Activated gamma-delta T cell treated with Interleukin-2 at 50 U/mL for 16 hours (primary cell): ENCODE results near the gene COL5A3.
A peak's percentile ranks its signal among the peaks of the same experiment; 100 is the strongest.

Experiments
- DNase-seq: peaks from one replicate; pipeline ENCODE4 v3.0.0-alpha.2; 2020

The COL5A3 gene

GRCh38 chr19:10010939-10011338 is 635 bp upstream of the COL5A3 start:
- no peak for DNase-seq

DNA sequence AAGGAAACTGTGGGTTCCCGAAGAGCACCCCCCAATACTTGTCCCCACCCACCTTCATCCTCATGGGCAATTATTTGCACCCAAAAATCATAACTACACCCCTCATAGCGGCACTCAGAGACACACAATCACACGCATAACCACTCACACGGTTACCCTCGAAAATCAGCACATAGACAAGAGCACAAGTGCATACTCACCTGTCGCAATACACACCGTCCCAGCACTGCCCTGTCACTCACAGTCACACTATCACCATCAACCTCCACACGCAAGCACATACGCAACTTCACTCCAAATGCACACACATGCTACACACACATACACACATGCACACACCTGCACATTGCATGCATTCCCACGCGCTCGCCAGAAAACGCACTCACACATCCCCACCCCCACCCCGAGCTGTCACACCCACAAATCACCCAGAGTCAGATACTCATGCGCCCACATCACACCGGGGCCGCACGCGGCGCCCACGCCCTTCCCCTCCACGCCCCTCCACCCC is 535 bp downstream of the COL5A3 start:
- no peak for DNase-seq

DNA sequence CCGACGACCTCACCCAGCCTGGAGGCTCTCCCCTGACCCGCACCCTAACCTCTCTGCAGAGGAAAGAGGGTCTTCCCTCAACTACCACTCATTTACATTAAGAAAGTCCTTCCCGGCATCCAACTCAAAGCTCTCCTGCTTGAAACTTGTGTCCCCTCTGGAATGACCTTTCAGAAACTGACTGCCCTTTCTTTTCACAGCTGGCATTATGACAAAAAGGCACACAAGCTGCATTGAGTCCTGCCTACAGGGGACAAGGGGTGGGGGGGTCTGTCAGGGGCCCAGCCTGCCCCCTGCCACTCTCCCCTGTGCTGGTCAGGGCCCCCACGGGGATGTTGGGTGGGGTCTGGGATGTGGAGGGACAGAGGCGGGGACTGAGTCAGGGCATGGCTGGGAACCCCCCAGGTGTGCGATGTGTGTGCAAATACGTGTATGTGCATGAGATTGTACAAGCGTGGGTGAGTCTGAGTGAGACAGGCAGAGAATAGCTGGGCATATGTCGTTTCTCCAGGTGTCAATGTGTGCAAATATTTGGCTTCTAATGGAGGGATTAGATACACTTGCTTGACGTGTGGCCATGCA is 2.0 kb downstream of the COL5A3 start:
- no peak for DNase-seq

GRCh38 chr19:10007371-10008183 is 2.7 kb downstream of the COL5A3 start:
- no peak for DNase-seq

GRCh38 chr19:10006752-10007323 is 3.5 kb downstream of the COL5A3 start:
- DNase-seq, result no peak

DNA sequence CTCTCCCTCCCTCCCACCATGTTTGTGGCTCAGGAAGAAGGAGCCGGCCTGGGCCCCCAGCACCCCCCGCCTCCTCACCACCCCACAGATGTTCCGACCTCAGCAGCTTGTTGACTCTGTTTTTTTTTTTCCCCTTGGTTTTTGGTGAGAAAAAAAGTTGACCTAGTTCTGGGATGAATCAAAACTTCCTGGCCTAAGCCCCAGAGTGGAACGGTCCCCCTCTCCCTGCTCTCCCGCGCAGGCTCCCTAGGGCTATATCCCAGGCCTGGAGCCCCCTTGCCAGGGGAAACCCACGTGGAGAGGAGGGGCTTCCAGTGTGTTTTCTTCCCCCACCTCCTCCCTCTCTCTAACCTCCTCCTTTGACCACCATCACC is 4.0 kb downstream of the COL5A3 start:
- DNase-seq, result no peak

DNA sequence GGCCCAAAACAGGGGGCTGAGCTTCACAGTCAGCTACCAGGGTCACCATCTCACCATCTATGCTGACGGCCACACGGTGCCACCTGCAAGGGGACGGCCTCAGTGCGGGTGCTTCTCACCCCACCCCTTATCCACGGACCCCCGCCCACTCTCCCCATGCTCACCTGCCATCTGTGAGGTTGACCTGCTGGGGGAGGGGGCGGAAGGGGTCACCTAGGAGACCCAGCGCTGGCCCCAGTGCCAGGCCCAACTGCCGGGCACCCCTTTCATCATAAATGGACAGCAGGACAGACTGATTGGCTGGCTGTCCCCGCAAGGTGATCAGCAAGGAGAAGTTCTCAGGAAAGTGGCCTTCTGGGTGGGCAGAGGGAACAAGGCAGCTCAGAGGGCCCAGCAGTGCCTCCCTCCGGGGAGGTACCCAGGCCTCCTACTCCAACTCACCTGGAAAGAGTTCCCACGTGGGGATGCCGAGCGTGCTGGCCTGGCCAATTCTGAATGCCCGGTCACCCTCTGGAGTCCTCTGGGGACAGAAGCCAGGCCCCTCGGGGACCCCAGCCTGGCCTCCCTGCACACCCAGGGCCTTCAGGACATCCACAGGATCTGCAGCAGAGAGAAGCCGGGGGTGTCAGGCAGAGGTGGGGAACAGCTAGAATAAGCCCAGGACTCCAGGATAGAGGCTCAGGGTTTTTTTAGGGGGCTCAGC is 4.5 kb downstream of the COL5A3 start:
- DNase-seq, result no peak

GRCh38 chr19:10004617-10005016 is 5.7 kb downstream of the COL5A3 start:
- no peak for DNase-seq

DNA sequence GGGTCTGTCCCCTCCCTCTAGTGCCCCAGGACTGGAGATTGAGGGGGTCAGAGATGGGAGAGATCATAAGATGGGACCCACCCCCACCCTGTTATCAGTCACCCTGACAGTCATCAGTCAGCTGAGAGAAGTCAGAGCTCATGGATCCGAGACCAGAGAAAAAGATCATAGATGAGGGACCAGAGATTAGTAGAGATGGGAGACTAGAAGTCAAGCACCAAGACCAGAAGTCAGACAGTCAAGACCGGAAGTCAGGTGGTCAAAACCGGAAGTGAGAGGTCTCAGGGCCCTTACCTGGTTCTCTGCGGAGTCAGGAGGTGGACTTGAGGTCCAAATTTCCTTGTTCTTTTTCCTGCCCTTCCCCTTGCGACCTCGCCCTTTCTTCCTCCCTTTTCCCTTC is 7.0 kb downstream of the COL5A3 start:
- DNase-seq, result no peak

DNA sequence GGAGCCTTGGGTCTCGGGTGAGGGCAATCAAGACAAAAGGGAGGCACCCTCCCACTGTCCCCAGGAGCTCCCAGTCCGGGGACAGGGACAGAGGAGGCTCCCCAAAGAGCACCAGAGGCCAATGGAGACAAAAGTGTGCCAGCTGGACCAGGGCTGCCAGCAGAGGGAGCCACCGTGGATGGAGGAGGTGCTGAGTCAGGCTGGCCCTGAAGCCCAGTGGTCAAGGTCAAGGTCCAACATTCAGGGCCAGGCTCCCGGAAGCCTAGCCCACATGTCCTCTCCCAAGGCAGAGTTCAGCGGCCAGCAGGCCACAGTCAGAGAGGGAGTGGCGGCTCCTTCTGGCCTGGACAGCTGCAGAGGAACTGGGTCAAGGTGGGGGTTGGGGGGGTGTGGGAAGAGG is 8.4 kb downstream of the COL5A3 start:
- no peak for DNase-seq

- DNase-seq, result peak; percentile 57
Observed at GRCh38 chr19:10000171-10000826, 10.0 kb downstream of the COL5A3 start.

GRCh38 chr19:9996541-9996940 is 13.8 kb downstream of the COL5A3 start:
- no peak for DNase-seq

- no peak for DNase-seq
Observed at GRCh38 chr19:9995999-9996398, 14.3 kb downstream of the COL5A3 start.

DNA sequence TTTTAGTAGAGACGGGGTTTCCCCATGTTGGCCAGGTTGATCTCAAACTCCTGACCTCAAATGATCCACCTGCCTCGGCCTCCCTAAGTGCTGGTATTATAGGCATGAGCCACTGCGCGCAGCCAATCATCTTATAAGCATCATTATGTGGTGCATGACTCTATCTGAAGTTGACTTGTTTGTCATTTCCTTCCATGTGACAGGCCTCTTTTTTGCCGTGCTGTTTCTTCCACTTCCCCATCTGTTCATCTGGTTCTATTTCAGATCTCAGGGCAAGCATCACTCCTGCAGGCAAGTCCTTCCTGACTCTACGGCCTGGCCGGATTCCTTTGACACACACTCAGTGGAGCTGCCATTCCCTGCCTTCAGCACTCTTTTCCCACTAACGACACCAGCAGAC is 15.2 kb downstream of the COL5A3 start:
- DNase-seq, result no peak

- no peak for DNase-seq
Observed at GRCh38 chr19:9991425-9992191, 18.7 kb downstream of the COL5A3 start.

- no peak for DNase-seq
Observed at GRCh38 chr19:9989504-9989903, 20.8 kb downstream of the COL5A3 start.

DNA sequence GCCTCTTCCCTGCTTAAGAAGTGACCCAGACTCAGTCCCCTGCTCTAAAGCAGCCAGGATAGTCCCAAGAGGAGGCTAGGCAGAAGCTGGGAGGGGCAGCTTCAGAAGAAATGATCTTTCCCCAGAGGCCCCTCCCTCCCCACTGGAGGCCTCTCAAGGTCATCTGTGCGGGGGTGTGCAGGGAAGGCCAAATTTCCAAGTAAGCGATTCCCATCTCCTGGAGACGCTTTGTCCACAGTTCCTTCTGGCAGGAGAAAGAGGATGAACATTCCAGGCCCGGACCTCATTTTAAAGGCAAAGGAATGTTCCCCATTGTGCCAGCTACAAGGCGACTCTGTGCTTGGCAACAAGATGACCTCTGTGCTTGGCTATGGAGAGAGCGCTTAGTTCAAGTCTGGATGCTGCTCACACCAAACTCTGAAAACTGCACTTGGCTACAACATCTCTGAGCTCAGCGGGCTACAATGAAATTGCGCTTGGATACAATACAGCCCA is 23.5 kb downstream of the COL5A3 start:
- no peak for DNase-seq

GRCh38 chr19:9981406-9982260 is 28.7 kb downstream of the COL5A3 start:
- DNase-seq, result no peak

DNA sequence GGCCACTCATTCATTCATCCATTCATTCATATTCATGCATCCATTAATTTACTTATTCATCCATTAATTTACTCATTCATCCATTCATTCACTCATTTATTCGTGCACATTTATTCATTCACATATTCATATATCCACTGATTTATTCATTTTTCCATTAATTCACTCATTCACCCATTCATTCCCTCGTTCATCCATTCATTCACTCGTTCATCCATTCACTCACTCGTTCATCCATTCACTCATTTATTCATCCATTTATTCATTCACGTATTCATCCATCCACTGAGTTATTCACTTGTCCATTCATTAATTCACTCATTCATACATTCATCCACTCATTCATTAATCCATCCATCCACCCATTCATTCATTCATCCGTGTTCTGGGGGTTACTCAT is 38.2 kb downstream of the COL5A3 start:
- no peak for DNase-seq

DNA sequence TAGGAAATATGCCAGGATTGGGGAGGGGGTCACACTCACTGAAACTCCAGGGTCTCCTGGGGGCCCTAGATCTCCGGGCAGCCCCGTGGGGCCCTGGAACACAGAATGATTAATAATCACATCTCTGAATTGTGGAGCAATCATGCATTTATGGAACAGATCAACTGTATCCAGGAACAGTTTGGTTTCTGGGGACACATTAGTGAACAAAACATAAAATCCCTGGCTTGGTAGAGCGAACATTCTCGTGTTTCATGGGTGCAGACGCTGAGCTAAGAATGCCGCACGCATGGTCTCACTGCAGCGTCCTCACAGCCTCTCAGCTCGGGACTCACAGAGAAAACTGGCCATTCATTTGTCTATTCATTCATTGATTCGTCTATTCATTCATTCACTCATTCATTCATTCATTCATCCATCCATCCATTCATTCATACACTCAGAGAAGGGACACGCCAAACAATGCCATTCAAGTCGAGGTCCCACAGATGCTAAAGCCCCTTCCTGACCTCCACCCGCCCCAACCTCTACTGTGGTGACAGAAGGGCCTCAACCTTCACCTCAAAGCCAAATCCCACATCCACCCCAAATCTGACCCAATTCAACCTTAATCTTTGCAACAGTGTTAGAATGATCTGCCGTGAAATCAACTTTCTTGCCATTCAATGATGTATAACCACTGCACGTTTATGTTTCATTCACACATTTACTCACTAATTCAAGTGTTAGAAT is 39.0 kb downstream of the COL5A3 start:
- no peak for DNase-seq
